OCI-LY7 (cell line): ENCODE results near the gene IER5L. TPM values are rescaled to one million over a fixed set of nuclear protein-coding genes. Genes with fewer than 3 reads are reported as not detected.

Source experiments
- BruUV-seq: library from RNA; stranded (reverse); fragments of 400-500 nt; replicated peaks from 2 replicates; lab custom pipeline; 2021; lab: Mats Ljungman, UMichigan
- CTCF ChIA-PET: fragments of 300-600 bp; sonication (Branson Sonifier 250); formaldehyde crosslinking; loops from one replicate; lab custom pipeline; 2022; ENCODE audit warnings: antibody characterized with exemption; ENCODE audit not compliant: unreplicated experiment; lab: Charles Lee
- POLR2A ChIA-PET: fragments of 300-600 bp; sonication (Branson Sonifier 250); formaldehyde crosslinking; loops from one replicate; lab custom pipeline; 2022; ENCODE audit warnings: antibody characterized with exemption; lab: Charles Lee
- DNase-seq: peaks from one replicate; pipeline ENCODE4 v3.0.0-alpha.2; 2015; ENCODE audit warnings: low spot score
- H2AFZ ChIP-seq: fragments of 200-600 bp; sonication (generic), shearing (Covaris generic); 2 replicates; pipeline ENCODE4 v1.6.1; 2014; ENCODE audit warnings: mild to moderate bottlenecking, antibody characterized with exemption, low read length, moderate library complexity
- H3K27ac ChIP-seq: fragments of 200-600 bp; sonication (generic); 2 replicates; pipeline ENCODE4 v1.5.1; 2014; ENCODE audit warnings: mixed run types, low read depth, mild to moderate bottlenecking, moderate library complexity, low read length, inconsistent platforms; ENCODE audit not compliant: poor library complexity, severe bottlenecking
- H3K36me3 ChIP-seq: fragments of 200-600 bp; sonication (generic); 2 replicates; pipeline ENCODE4 v1.6.1; 2014; ENCODE audit warnings: mild to moderate bottlenecking, antibody characterized with exemption, low read length, moderate library complexity, mixed read lengths; ENCODE audit not compliant: insufficient read depth
- H3K4me1 ChIP-seq: fragments of 200-600 bp; sonication (generic); 2 replicates; pipeline ENCODE4 v1.5.1; 2014; ENCODE audit warnings: mild to moderate bottlenecking, low read length; ENCODE audit not compliant: insufficient read depth, poor library complexity, severe bottlenecking
- H3K4me2 ChIP-seq: fragments of 200-600 bp; sonication (generic); 2 replicates; pipeline ENCODE4 v1.6.1; 2014; ENCODE audit warnings: mild to moderate bottlenecking, low read length
- H3K4me3 ChIP-seq: fragments of 200-600 bp; sonication (generic); 2 replicates; pipeline ENCODE4 v1.5.1; 2014; ENCODE audit warnings: mild to moderate bottlenecking, low read depth, low read length; ENCODE audit not compliant: poor library complexity, severe bottlenecking
- H3K79me2 ChIP-seq: fragments of 200-600 bp; sonication (generic); 2 replicates; pipeline ENCODE4 v1.6.1; 2016; ENCODE audit warnings: low read depth, mild to moderate bottlenecking, low read length, moderate library complexity, mixed read lengths; ENCODE audit not compliant: insufficient read depth
- H3K9me2 ChIP-seq: fragments of 200-600 bp; sonication (generic); 2 replicates; pipeline ENCODE4 v1.6.1; 2016; ENCODE audit warnings: mild to moderate bottlenecking, low read length, mixed read lengths; ENCODE audit not compliant: insufficient read depth
- H3K9me3 ChIP-seq: fragments of 200-600 bp; sonication (generic); 2 replicates; pipeline ENCODE4 v1.6.1; 2014; ENCODE audit warnings: mild to moderate bottlenecking, mixed run types, low read length, mixed read lengths
- H4K20me1 ChIP-seq: fragments of 200-600 bp; sonication (generic); 2 replicates; pipeline ENCODE4 v1.6.1; 2014; ENCODE audit warnings: mild to moderate bottlenecking, antibody characterized with exemption, low read length, moderate library complexity, mixed read lengths; ENCODE audit not compliant: insufficient read depth
- CTCF ChIP-seq: fragments of 200-600 bp; sonication (generic); conservative IDR thresholded peaks from 2 replicates; pipeline ENCODE4 v1.5.1; 2014; ENCODE audit warnings: mild to moderate bottlenecking, antibody characterized with exemption, low read length, moderate library complexity, mixed read lengths
- EZH2phosphoT487 ChIP-seq: fragments of 200-600 bp; sonication (generic); IDR thresholded peaks from 2 replicates; pipeline ENCODE4 v1.6.1; 2018; ENCODE audit warnings: low read depth, borderline replicate concordance, mild to moderate bottlenecking, mixed run types, antibody characterized with exemption, low read length, moderate library complexity, mixed read lengths
- intact Hi-C: fragments of 100-400 bp; cut with micrococcal nuclease; formaldehyde crosslinking; loops from one replicate; pipeline ENCODE4 v1.10.0; 2022; ENCODE audit not compliant: unreplicated experiment
- total RNA-seq, 2 experiments: library from RNA; depleted of rRNA in 1 of 2; stranded (reverse); fragments of >200 nt in 1 of 2; shearing (Covaris generic) in 1 of 2; gene quantifications; 2 replicates each; pipeline ENCODE4 v1.2.3, GENCODE V29; 2014 to 2022

IER5L gene
- total RNA-seq, 2 experiments from 2014 or later: 2.8 to 21.2 TPM

GRCh38 chr9:129221233-129221632 is 43.2 kb upstream of the IER5L start:
- H4K20me1 ChIP-seq: no peaks in the 10 kb centered on the region
- DNase-seq: peak; percentile 72
- TF ChIP-seq EZH2phosphoT487 (no peak), CTCF (0 out of 2 replicates have a peak, but pooled peaks have one; percentile 39)
- H3K9me3 ChIP-seq: no peaks in the 10 kb centered on the region
- peak overlapping the region; percentile 32 for H3K4me2 ChIP-seq
- intact Hi-C loops: no loop called here
- no peaks in the 10 kb centered on the region for H3K36me3 ChIP-seq
- no peak overlapping the region for H3K4me3 ChIP-seq
- BruUV-seq: no TSS peak
- ChIA-PET CTCF (interaction anchor here (0.6 to 1.1 kb wide), 8 partner anchors 16 to 390 kb away, joined by 3 to 8 read pairs (median 3); no protein-coding TSS in a partner anchor), POLR2A (no interaction called here)
- no peaks in the 10 kb centered on the region for H3K9me2 ChIP-seq
- H3K4me1 ChIP-seq: peaks cover 17% of the 10 kb centered on the region
- H2AFZ ChIP-seq: peak overlapping the region; percentile 32; the same call in 1 of the 2 replicates
- no peak overlapping the region for H3K27ac ChIP-seq
- no peaks in the 10 kb centered on the region for H3K79me2 ChIP-seq

- Histone ChIP-seq H2AFZ (peak overlapping the region; percentile 32; the same call in 1 of the 2 replicates), H3K4me1 (peaks cover 17% of the 10 kb centered on the region), H3K4me2 (peak overlapping the region; percentile 32), H3K9me2 (no peaks in the 10 kb centered on the region), H3K4me3 (no peak overlapping the region), H3K9me3 (no peaks in the 10 kb centered on the region), H3K36me3 (no peaks in the 10 kb centered on the region), H4K20me1 (no peaks in the 10 kb centered on the region), H3K27ac (no peak overlapping the region), H3K79me2 (no peaks in the 10 kb centered on the region)
- DNase-seq: no peak
- intact Hi-C loops: no loop called here
- TF ChIP-seq CTCF (no peak), EZH2phosphoT487 (no peak)
- ChIA-PET CTCF (interaction anchor here (0.6 to 1.1 kb wide), 5 partner anchors 17 to 389 kb away, joined by 3 to 8 read pairs (median 4); no protein-coding TSS in a partner anchor), POLR2A (no interaction called here)
- BruUV-seq: no TSS peak
These were observed 42.7 kb upstream of the IER5L start for GRCh38 chr9:129220771-129221170.

GRCh38 chr9:129218918-129219317 is 40.9 kb upstream of the IER5L start:
- H3K9me2 ChIP-seq: no peaks in the 10 kb centered on the region
- H3K27ac ChIP-seq: no peak overlapping the region
- no peaks in the 10 kb centered on the region for H3K9me3 ChIP-seq
- no peaks in the 10 kb centered on the region for H3K36me3 ChIP-seq
- intact Hi-C loops: no loop called here
- BruUV-seq: no TSS peak
- DNase-seq: no peak
- H3K4me1 ChIP-seq: peaks cover 17% of the 10 kb centered on the region
- no peak overlapping the region for H2AFZ ChIP-seq
- H3K4me3 ChIP-seq: no peak overlapping the region
- ChIA-PET POLR2A (no interaction called here), CTCF (no interaction called here)
- H3K4me2 ChIP-seq: no peak overlapping the region
- H3K79me2 ChIP-seq: no peaks in the 10 kb centered on the region
- TF ChIP-seq EZH2phosphoT487 (no peak), CTCF (no peak)
- H4K20me1 ChIP-seq: no peaks in the 10 kb centered on the region
